ENCODE data around the gene TTBK1. TPM values are rescaled to one million over a fixed set of nuclear protein-coding genes. Genes with fewer than 3 reads are reported as not detected.

Gene TTBK1
- polyA plus RNA-seq, 1 of the 3 experiments (the other 2 are of a cell fraction), result 0.94 TPM

GRCh38 chr6:43202451-43202850 lies 40.8 kb upstream of the TTBK1 start:
- H3K36me3 ChIP-seq (replicated peaks in 1 of 2; ENCODE audit: control insufficient read depth in 1 of 2, insufficient read depth in 2 of 2, low read length in 1 of 2), result peaks cover 23 to 45% of the 10 kb centered on the region in 2 experiments
- WGBS (ENCODE audit: low lambda C conversion rate), result 91% methylated on average over 5 of the region's 5 CpGs
- no peak overlapping the region for H3K4me2 ChIP-seq
- no peaks in the 10 kb centered on the region for H3K4me1 ChIP-seq (ENCODE audit: control insufficient read depth in 1 of 2, insufficient read depth in 2 of 2, low read depth in 1 of 2, low read length in 1 of 2)
- no peak overlapping the region for H3K9ac ChIP-seq
- H3K4me3 ChIP-seq (ENCODE audit: low read depth in 2 of 2, low read length in 1 of 2), result no peak overlapping the region
- H3K79me2 ChIP-seq (ENCODE audit: insufficient read depth), result no peaks in the 10 kb centered on the region
- DNase-seq, result no peak
- H3K9me3 ChIP-seq, result no peaks in the 10 kb centered on the region
- H4K20me1 ChIP-seq (ENCODE audit: insufficient read depth), result no peaks in the 10 kb centered on the region
- ChIA-PET POLR2A (no interaction called here), CTCF (interaction anchor here (0.6 to 1.0 kb wide), 2 partner anchors 17 to 27 kb away, joined by 3 to 6 read pairs; partner anchors contain the start of gene DNPH1)
- no peak overlapping the region for H3K27ac ChIP-seq (ENCODE audit: low read depth in 2 of 2, low read length in 1 of 2)
- no peaks in the 10 kb centered on the region for H3F3A ChIP-seq (replicated peaks; ENCODE audit: insufficient read depth)
- no peaks in the 10 kb centered on the region for H3K27me3 ChIP-seq (ENCODE audit: insufficient read depth)
- no peak overlapping the region for H2AFZ ChIP-seq (ENCODE audit: low read depth)
- H3K9me2 ChIP-seq, result no peaks in the 10 kb centered on the region
- TF ChIP-seq YY1 (IDR thresholded peaks at IDR 0.05; ENCODE audit: low read depth), result no peak
- no peak for TF ChIP-seq TAF1 (IDR thresholded peaks at IDR 0.05; ENCODE audit: borderline replicate concordance, low read depth, low read length)
- TF ChIP-seq POLR2AphosphoS5 (IDR thresholded peaks at IDR 0.05; ENCODE audit: low read depth, low read length), result no peak
- TF ChIP-seq FOXM1 (IDR thresholded peaks at IDR 0.05; ENCODE audit: low read depth), result no peak
- TF ChIP-seq RFX5 (IDR thresholded peaks at IDR 0.05; ENCODE audit: low read length), result no peak

GRCh38 chr6:43203029-43203717 lies 40.1 kb upstream of the TTBK1 start:
- ChIA-PET CTCF (interaction anchor here (1.6 kb wide), 1 partner anchor 181 kb away, joined by 3 read pairs; no protein-coding TSS in a partner anchor), POLR2A (no interaction called here)
- peaks cover 20 to 45% of the 10 kb centered on the region in 2 experiments for H3K36me3 ChIP-seq (replicated peaks in 1 of 2; ENCODE audit: control insufficient read depth in 1 of 2, insufficient read depth in 2 of 2, low read length in 1 of 2)
- DNase-seq, result no peak
- H4K20me1 ChIP-seq (ENCODE audit: insufficient read depth), result no peaks in the 10 kb centered on the region
- H3F3A ChIP-seq (replicated peaks; ENCODE audit: insufficient read depth), result no peaks in the 10 kb centered on the region
- no peak overlapping the region for H2AFZ ChIP-seq (ENCODE audit: low read depth)
- 93% methylated on average over 16 of the region's 17 CpGs for WGBS (ENCODE audit: low lambda C conversion rate)
- H3K4me3 ChIP-seq (ENCODE audit: low read depth in 2 of 2, low read length in 1 of 2), result no peak overlapping the region
- no peaks in the 10 kb centered on the region for H3K9me2 ChIP-seq
- TF ChIP-seq ZBTB33 (IDR thresholded peaks at IDR 0.05; ENCODE audit: borderline replicate concordance, low read depth), result no peak
- TF ChIP-seq, protein P1, sequence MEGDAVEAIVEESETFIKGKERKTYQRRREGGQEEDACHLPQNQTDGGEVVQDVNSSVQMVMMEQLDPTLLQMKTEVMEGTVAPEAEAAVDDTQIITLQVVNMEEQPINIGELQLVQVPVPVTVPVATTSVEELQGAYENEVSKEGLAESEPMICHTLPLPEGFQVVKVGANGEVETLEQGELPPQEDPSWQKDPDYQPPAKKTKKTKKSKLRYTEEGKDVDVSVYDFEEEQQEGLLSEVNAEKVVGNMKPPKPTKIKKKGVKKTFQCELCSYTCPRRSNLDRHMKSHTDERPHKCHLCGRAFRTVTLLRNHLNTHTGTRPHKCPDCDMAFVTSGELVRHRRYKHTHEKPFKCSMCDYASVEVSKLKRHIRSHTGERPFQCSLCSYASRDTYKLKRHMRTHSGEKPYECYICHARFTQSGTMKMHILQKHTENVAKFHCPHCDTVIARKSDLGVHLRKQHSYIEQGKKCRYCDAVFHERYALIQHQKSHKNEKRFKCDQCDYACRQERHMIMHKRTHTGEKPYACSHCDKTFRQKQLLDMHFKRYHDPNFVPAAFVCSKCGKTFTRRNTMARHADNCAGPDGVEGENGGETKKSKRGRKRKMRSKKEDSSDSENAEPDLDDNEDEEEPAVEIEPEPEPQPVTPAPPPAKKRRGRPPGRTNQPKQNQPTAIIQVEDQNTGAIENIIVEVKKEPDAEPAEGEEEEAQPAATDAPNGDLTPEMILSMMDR (IDR thresholded peaks at IDR 0.05), result no peak
- H3K9me3 ChIP-seq, result no peaks in the 10 kb centered on the region
- no peaks in the 10 kb centered on the region for H3K4me1 ChIP-seq (ENCODE audit: control insufficient read depth in 1 of 2, insufficient read depth in 2 of 2, low read depth in 1 of 2, low read length in 1 of 2)
- no peaks in the 10 kb centered on the region for H3K27me3 ChIP-seq (ENCODE audit: insufficient read depth)
- no peak overlapping the region for H3K4me2 ChIP-seq
- no peak overlapping the region for H3K27ac ChIP-seq (ENCODE audit: low read depth in 2 of 2, low read length in 1 of 2)
- no peaks in the 10 kb centered on the region for H3K79me2 ChIP-seq (ENCODE audit: insufficient read depth)
- H3K9ac ChIP-seq, result no peak overlapping the region
